Endothelial cell of umbilical vein (primary cell): Measurements from ENCODE around the gene NAP1L4. TPM values are rescaled to one million over a fixed set of nuclear protein-coding genes. Genes with fewer than 3 reads are reported as not detected.

ENCODE experiments used
- BruUV-seq: library from RNA; stranded (reverse); fragments of 400-500 nt; replicated peaks from 2 replicates; lab custom pipeline; 2021; lab: Mats Ljungman, UMichigan
- CTCF ChIA-PET: fragments of 300-600, 350-600 bp; sonication (Branson Sonifier 250); formaldehyde crosslinking; loops from one replicate; lab custom pipeline; 2021; ENCODE audit warnings: antibody characterized with exemption, inconsistent platforms; lab: Charles Lee
- POLR2A ChIA-PET: fragments of 300-600, 350-600 bp; sonication (Branson Sonifier 250); formaldehyde crosslinking; loops from one replicate; lab custom pipeline; 2021; ENCODE audit warnings: antibody characterized with exemption, inconsistent platforms; lab: Charles Lee
- DNase-seq: peaks from one replicate; pipeline ENCODE4 v3.0.0-alpha.2; 2011; ENCODE audit warnings: low read depth, low spot score
- FAIRE-seq: peaks from 2 replicates; lab custom pipeline; 2011; peaks lifted over from hg19 to GRCh38; lab: Jason Lieb, UNC
- H2AFZ ChIP-seq: 2 replicates; pipeline ENCODE4 v1.6.0; 2012; ENCODE audit warnings: low read depth, low read length, control low read depth, inconsistent platforms
- H3K27ac ChIP-seq: 2 replicates; pipeline ENCODE4 v1.5.1; 2011; ENCODE audit warnings: low read depth, mild to moderate bottlenecking, control low read depth, low read length, moderate library complexity; ENCODE audit not compliant: insufficient read depth
- H3K27me3 ChIP-seq, 2 experiments: 2 replicates each; pipeline versions ENCODE4 v1.6.0 to v1.6.1; 2011; ENCODE audit warnings: low read length in 2 of 2, mixed read lengths in 1 of 2; ENCODE audit not compliant: control insufficient read depth in 2 of 2, insufficient read depth in 2 of 2
- H3K36me3 ChIP-seq, 2 experiments: 2 replicates in 1 of 2; 3 replicates in 1 of 2; pipeline ENCODE4 v1.5.1; 2011; ENCODE audit warnings: low read length in 2 of 2, mild to moderate bottlenecking in 1 of 2, moderate library complexity in 1 of 2; ENCODE audit not compliant: control insufficient read depth in 2 of 2, insufficient read depth in 2 of 2; ENCODE audit errors: extremely low read depth in 1 of 2
- H3K4me1 ChIP-seq: 3 replicates; pipeline ENCODE4 v1.5.1; 2011; ENCODE audit warnings: mild to moderate bottlenecking, low read length; ENCODE audit not compliant: control insufficient read depth, insufficient read depth; ENCODE audit errors: extremely low read depth
- H3K4me2 ChIP-seq: 2 replicates; pipeline ENCODE4 v1.6.1; 2011; ENCODE audit warnings: low read length, control low read depth, mixed read lengths; ENCODE audit not compliant: insufficient read depth
- H3K4me3 ChIP-seq, 3 experiments: fragments of 200-600 bp in 1 of 3; sonication (generic), shearing (Covaris generic) in 1 of 3; replicated peaks in 1 of 3; 2 replicates each; pipeline ENCODE4 v1.5.1; 2011 to 2016; ENCODE audit warnings: control low read depth in 3 of 3, low read length in 3 of 3, mild to moderate bottlenecking in 2 of 3, inconsistent platforms in 1 of 3, low read depth in 1 of 3, moderate library complexity in 1 of 3; ENCODE audit not compliant: insufficient read depth in 1 of 3
- H3K79me2 ChIP-seq: 2 replicates; pipeline ENCODE4 v1.6.0; 2012; ENCODE audit warnings: low read length, inconsistent platforms; ENCODE audit not compliant: control insufficient read depth, insufficient read depth
- H3K9ac ChIP-seq: replicated peaks from 2 replicates; pipeline ENCODE3; 2011; ENCODE audit warnings: low read length, control low read depth; ENCODE audit not compliant: insufficient read depth; ENCODE audit errors: extremely low read depth
- H3K9me1 ChIP-seq: replicated peaks from 3 replicates; pipeline ENCODE4 v1.6.0; 2011; ENCODE audit warnings: mild to moderate bottlenecking, low read length; ENCODE audit not compliant: control insufficient read depth, insufficient read depth; ENCODE audit errors: extremely low read depth
- H3K9me3 ChIP-seq: replicated peaks from 2 replicates; pipeline ENCODE4 v1.5.1; 2012; ENCODE audit warnings: low read length, inconsistent platforms; ENCODE audit not compliant: control insufficient read depth, insufficient read depth
- H4K20me1 ChIP-seq: replicated peaks from 2 replicates; pipeline ENCODE3; 2011; ENCODE audit warnings: mild to moderate bottlenecking, low read length; ENCODE audit not compliant: control insufficient read depth, insufficient read depth; ENCODE audit errors: extremely low read depth
- CTCF ChIP-seq, 2 donors: IDR thresholded peaks; 1 replicate in 1 of 2; 2 replicates in 1 of 2; pipeline ENCODE4 v1.5.1; 2011; ENCODE audit warnings: low read length in 2 of 2, mild to moderate bottlenecking in 2 of 2, moderate library complexity in 2 of 2, control low read depth in 1 of 2, inconsistent platforms in 1 of 2, low read depth in 1 of 2; ENCODE audit not compliant: insufficient read depth in 1 of 2; ENCODE audit errors: extremely low read depth in 1 of 2
- EZH2 ChIP-seq: IDR thresholded peaks from 2 replicates; pipeline ENCODE4 v1.6.1; 2012; ENCODE audit warnings: borderline replicate concordance, low read depth, mild to moderate bottlenecking, moderate library complexity, low read length, inconsistent platforms; ENCODE audit not compliant: severe bottlenecking
- FOS ChIP-seq: IDR thresholded peaks from 2 replicates; pipeline ENCODE4 v1.6.1; 2011; ENCODE audit warnings: mild to moderate bottlenecking, low read length, moderate library complexity, borderline replicate concordance; ENCODE audit not compliant: insufficient read depth
- GATA2 ChIP-seq: IDR thresholded peaks from 2 replicates; pipeline ENCODE4 v1.7.0; 2011; ENCODE audit warnings: low read depth, mild to moderate bottlenecking, moderate library complexity, mixed read lengths, low read length; ENCODE audit not compliant: insufficient read length, insufficient read depth
- JUN ChIP-seq: IDR thresholded peaks from 2 replicates; pipeline ENCODE4 v1.6.1; 2011; ENCODE audit warnings: borderline replicate concordance, low read depth; ENCODE audit not compliant: insufficient read length, insufficient read depth
- MAX ChIP-seq: IDR thresholded peaks from 2 replicates; pipeline ENCODE4 v1.6.1; 2011; ENCODE audit not compliant: insufficient read depth, insufficient read length
- MYC ChIP-seq: IDR thresholded peaks from one replicate; pipeline ENCODE4 v1.6.1; 2011; ENCODE audit warnings: mild to moderate bottlenecking, low read depth, low read length
- POLR2A ChIP-seq: IDR thresholded peaks from 2 replicates; pipeline ENCODE4 v1.6.1; 2012; ENCODE audit warnings: low read depth, mild to moderate bottlenecking, control low read depth, low read length
- POLR2AphosphoS5 ChIP-seq: IDR thresholded peaks from 2 replicates; pipeline ENCODE4 v1.6.1; 2012; ENCODE audit warnings: low read depth, mild to moderate bottlenecking, control low read depth, low read length, moderate library complexity; ENCODE audit not compliant: insufficient read depth
- dilution Hi-C: fragments of 300-500 bp; cut with MboI; formaldehyde crosslinking; loops from one replicate; pipeline ENCODE4 v1.15.0; 2019; ENCODE audit warnings: low sequenced_read_pairs; ENCODE audit not compliant: extremely low pct_ligation_motif_present
- intact Hi-C: fragments of 100-400 bp; cut with micrococcal nuclease; formaldehyde crosslinking; loops from one replicate; pipeline ENCODE4 v1.10.0; 2022
- polyA plus RNA-seq, 4 experiments: library from polyadenylated mRNA; depleted of rRNA in 3 of 4; stranded (reverse) in 3 of 4; unstranded in 1 of 4; fragments of >200 nt; gene quantifications; 2 replicates each; pipeline versions ENCODE4 v1.2.1 to v1.2.3, GENCODE V29; 2011 to 2012; ENCODE audit warnings: missing spikeins in 1 of 4
- total RNA-seq: library from RNA; stranded (reverse); gene quantifications from 2 replicates; pipeline ENCODE4 v1.2.3, GENCODE V29; 2021

Gene NAP1L4
- total and polyA plus RNA-seq, 2 donors (not counting 3 experiments of a cell fraction or from before 2014, with no cell fraction given) = 100.0 to 177 TPM

- intact Hi-C loops (no loop called here), dilution Hi-C loops (no loop called here)
- Histone ChIP-seq H3K27me3 (no peaks in the 10 kb centered on the region), H4K20me1 (peaks cover 2% of the 10 kb centered on the region), H3K27ac (no peak overlapping the region), H3K4me2 (no peak overlapping the region), H3K9ac (no peak overlapping the region), H3K9me1 (no peaks in the 10 kb centered on the region), H3K4me3 (no peak overlapping the region), H3K79me2 (peaks cover 48% of the 10 kb centered on the region), H3K36me3 (peaks cover 45 to 47% of the 10 kb centered on the region in 2 experiments), H3K9me3 (no peaks in the 10 kb centered on the region), H3K4me1 (no peaks in the 10 kb centered on the region), H2AFZ (no peak overlapping the region)
- DNase-seq (no peak), FAIRE-seq (no peak)
- no TSS peak for BruUV-seq
- TF ChIP-seq FOS (no peak), POLR2A (no peak), GATA2 (no peak), CTCF (IDR thresholded peaks at IDR 0.05; ENCODE audit: extremely low read depth in 1 of 2, insufficient read depth in 1 of 2, low read depth in 1 of 2, low read length in 2 of 2) (no peak), JUN (no peak), POLR2AphosphoS5 (no peak), EZH2 (no peak), MAX (no peak), MYC (no peak)
- POLR2A ChIA-PET = no interaction called here
- CTCF ChIA-PET = interaction anchor here (0.9 kb wide), 1 partner anchor 16 kb away, joined by 3 read pairs; no protein-coding TSS in a partner anchor
Measured at GRCh38 chr11:2961080-2961479, 31.0 kb downstream of the NAP1L4 start.
